H1 (cell line): ENCODE measurements around the gene GOLIM4. TPM values are rescaled to one million over a fixed set of nuclear protein-coding genes. Genes with fewer than 3 reads are reported as not detected.
"Not testable (repeated sequence)": the region's sequence is repeated elsewhere in the genome, so short reads cannot be mapped to it uniquely, and the experiment has no call there.

Experiments
- CTCF ChIA-PET: fragments of 300-600 bp; sonication (Branson Sonifier 250); formaldehyde crosslinking; loops from one replicate; lab custom pipeline; 2021; ENCODE audit not compliant: partially characterized antibody; lab: Charles Lee
- POLR2A ChIA-PET: fragments of 300-600 bp; sonication (Branson Sonifier 250); formaldehyde crosslinking; loops from one replicate; lab custom pipeline; 2021; ENCODE audit warnings: inconsistent platforms; ENCODE audit not compliant: partially characterized antibody; lab: Charles Lee
- DNase-seq, 2 experiments: peaks; one replicate each; pipeline versions ENCODE4 v3.0.0 to v3.0.0-alpha.2; 2010 to 2022; ENCODE audit warnings: low spot score in 2 of 2, low read depth in 1 of 2, mixed read lengths in 1 of 2
- FAIRE-seq: peaks from 2 replicates; lab custom pipeline; 2011; peaks lifted over from hg19 to GRCh38; lab: Jason Lieb, UNC
- H2AFZ ChIP-seq: 2 replicates; pipeline ENCODE4 v1.8.1; 2012; ENCODE audit warnings: low read length, inconsistent platforms
- H2AK5ac ChIP-seq: 2 replicates; pipeline ENCODE4 v1.6.1; 2013; ENCODE audit warnings: low read depth, low read length
- H2BK120ac ChIP-seq: replicated peaks from 2 replicates; pipeline ENCODE3; 2013; ENCODE audit warnings: low read depth, low read length, inconsistent platforms
- H2BK12ac ChIP-seq: 2 replicates; pipeline ENCODE4 v1.6.1; 2013; ENCODE audit warnings: low read depth, low read length
- H2BK15ac ChIP-seq: 2 replicates; pipeline ENCODE4 v1.6.1; 2013; ENCODE audit warnings: low read length
- H2BK20ac ChIP-seq: 2 replicates; pipeline ENCODE4 v1.6.1; 2013; ENCODE audit warnings: low read length
- H2BK5ac ChIP-seq: 2 replicates; pipeline ENCODE4 v1.6.1; 2013; ENCODE audit warnings: low read depth, low read length
- H3K14ac ChIP-seq: 2 replicates; pipeline ENCODE4 v1.6.1; 2013; ENCODE audit warnings: inconsistent platforms; ENCODE audit not compliant: insufficient read length
- H3K18ac ChIP-seq: 2 replicates; pipeline ENCODE4 v1.6.1; 2013; ENCODE audit warnings: low read length; ENCODE audit errors: extremely low read depth
- H3K23ac ChIP-seq: 2 replicates; pipeline ENCODE4 v1.6.1; 2013; ENCODE audit warnings: inconsistent platforms; ENCODE audit not compliant: insufficient read length
- H3K23me2 ChIP-seq: 2 replicates; pipeline ENCODE4 v1.6.1; 2013; ENCODE audit warnings: low read depth, low read length
- H3K27ac ChIP-seq: 2 replicates; pipeline ENCODE4 v1.6.1; 2011; ENCODE audit warnings: low read depth, low read length, inconsistent platforms
- H3K27me3 ChIP-seq, 4 experiments: replicated peaks in 1 of 4; 1 replicate in 1 of 4; 2 replicates in 3 of 4; pipeline versions ENCODE4 v1.6.1 to v1.8.1; 2011 to 2013; ENCODE audit warnings: low read length in 3 of 4, mild to moderate bottlenecking in 3 of 4, inconsistent platforms in 2 of 4, mixed read lengths in 2 of 4, moderate library complexity in 1 of 4; ENCODE audit not compliant: control insufficient read depth in 3 of 4, insufficient read depth in 3 of 4; ENCODE audit errors: extremely low read depth in 1 of 4
- H3K36me3 ChIP-seq, 4 experiments: 2 replicates each; pipeline versions ENCODE4 v1.6.1 to v1.8.1; 2011 to 2013; ENCODE audit warnings: mild to moderate bottlenecking in 4 of 4, low read length in 3 of 4, moderate library complexity in 2 of 4, control low read depth in 1 of 4, inconsistent platforms in 1 of 4; ENCODE audit not compliant: insufficient read depth in 4 of 4, control insufficient read depth in 2 of 4
- H3K4ac ChIP-seq: replicated peaks from 2 replicates; pipeline ENCODE3; 2013; ENCODE audit warnings: low read length, low read depth, mixed read lengths, inconsistent platforms; ENCODE audit not compliant: insufficient read length
- H3K4me1 ChIP-seq, 4 experiments: replicated peaks in 1 of 4; 1 replicate in 1 of 4; 2 replicates in 3 of 4; pipeline versions ENCODE4 v1.6.1 to v1.8.1; 2011 to 2013; ENCODE audit warnings: low read length in 3 of 4, inconsistent platforms in 2 of 4, mixed read lengths in 1 of 4; ENCODE audit not compliant: insufficient read depth in 4 of 4, control insufficient read depth in 3 of 4
- H3K4me2 ChIP-seq, 2 experiments: 2 replicates each; pipeline versions ENCODE4 v1.6.1 to v1.8.1; 2011 to 2013; ENCODE audit warnings: low read depth in 2 of 2, low read length in 2 of 2, control low read depth in 1 of 2, inconsistent platforms in 1 of 2, mild to moderate bottlenecking in 1 of 2; ENCODE audit not compliant: insufficient read depth in 1 of 2
- H3K4me3 ChIP-seq, 4 experiments: fragments of 200-600, 300-600 bp in 1 of 4; sonication (generic), shearing (Covaris generic), sonication (Bioruptor Twin) in 1 of 4; 2 replicates each; pipeline versions ENCODE4 v1.5.1 to v1.8.1; 2011 to 2016; ENCODE audit warnings: low read length in 4 of 4, low read depth in 3 of 4, control low read depth in 2 of 4, inconsistent platforms in 2 of 4, mild to moderate bottlenecking in 2 of 4, mixed read lengths in 1 of 4, moderate library complexity in 1 of 4; ENCODE audit not compliant: insufficient read depth in 2 of 4; ENCODE audit errors: extremely low read depth in 1 of 4
- H3K56ac ChIP-seq: replicated peaks from 2 replicates; pipeline ENCODE3; 2013; ENCODE audit warnings: low read depth, mild to moderate bottlenecking, mixed read lengths, low read length, inconsistent platforms; ENCODE audit not compliant: insufficient read length
- H3K79me1 ChIP-seq: 2 replicates; pipeline ENCODE4 v1.6.1; 2013; ENCODE audit warnings: low read depth, low read length, control low read depth
- H3K79me2 ChIP-seq, 2 experiments: 2 replicates each; pipeline versions ENCODE4 v1.6.1 to v1.8.1; 2012 to 2013; ENCODE audit warnings: low read length in 2 of 2, mild to moderate bottlenecking in 2 of 2, inconsistent platforms in 1 of 2; ENCODE audit not compliant: insufficient read depth in 2 of 2, control insufficient read depth in 1 of 2
- H3K9ac ChIP-seq, 4 experiments: replicated peaks in 1 of 4; 1 replicate in 1 of 4; 2 replicates in 3 of 4; pipeline versions ENCODE4 v1.6.1 to v1.8.1; 2011 to 2013; ENCODE audit warnings: low read depth in 3 of 4, low read length in 3 of 4, control low read depth in 2 of 4, mild to moderate bottlenecking in 2 of 4, moderate library complexity in 2 of 4, inconsistent platforms in 1 of 4; ENCODE audit errors: extremely low read depth in 1 of 4
- H3K9me3 ChIP-seq, 2 experiments: 2 replicates each; pipeline versions ENCODE4 v1.6.1 to v1.8.1; 2012 to 2013; ENCODE audit warnings: mild to moderate bottlenecking in 2 of 2, moderate library complexity in 2 of 2, control low read depth in 1 of 2, inconsistent platforms in 1 of 2, low read depth in 1 of 2, low read length in 1 of 2, mixed read lengths in 1 of 2; ENCODE audit not compliant: insufficient read depth in 2 of 2
- H4K20me1 ChIP-seq, 2 experiments: replicated peaks in 1 of 2; 2 replicates each; pipeline versions ENCODE3 to v1.8.1; 2011 to 2013; ENCODE audit warnings: inconsistent platforms in 2 of 2, low read length in 2 of 2, mild to moderate bottlenecking in 1 of 2; ENCODE audit not compliant: insufficient read depth in 2 of 2, control insufficient read depth in 1 of 2
- H4K5ac ChIP-seq: 2 replicates; pipeline ENCODE4 v1.6.1; 2013; ENCODE audit warnings: low read length, low read depth, mixed read lengths, inconsistent platforms; ENCODE audit not compliant: insufficient read length
- H4K8ac ChIP-seq: 2 replicates; pipeline ENCODE4 v1.8.0; 2013; ENCODE audit warnings: mild to moderate bottlenecking, moderate library complexity, low read length, inconsistent platforms; ENCODE audit not compliant: insufficient read depth; ENCODE audit errors: extremely low read depth
- H4K91ac ChIP-seq: replicated peaks from 2 replicates; pipeline ENCODE3; 2013; ENCODE audit warnings: low read length, mixed read lengths, inconsistent platforms; ENCODE audit not compliant: insufficient read length
- WGBS, 2 experiments: shearing (Covaris generic) in 1 of 2; methylation state at CpG; one replicate each; pipeline versions ENCODE4 v1.1.6 to v1.1.7; 2013 to 2015; ENCODE audit warnings: low lambda C conversion rate in 2 of 2, mixed read lengths in 2 of 2, inconsistent platforms in 1 of 2, low coverage in 1 of 2, missing lambda C conversion rate in 1 of 2; ENCODE audit not compliant: insufficient replicate concordance in 2 of 2, insufficient coverage in 1 of 2, insufficient read length in 1 of 2; ENCODE audit errors: extremely low coverage in 1 of 2, missing lambda C conversion rate in 1 of 2; 5-methylcytosine and 5-hydroxymethylcytosine counted together
- polyA plus RNA-seq, 7 experiments: library from polyadenylated mRNA; depleted of rRNA in 3 of 7; stranded (reverse) in 5 of 7; unstranded in 2 of 7; fragments of >200 nt in 5 of 7; fragments of 200-250 nt in 2 of 7; gene quantifications; 1 replicate in 5 of 7; 2 replicates in 1 of 7; 4 replicates in 1 of 7; pipeline versions ENCODE4 v1.2.1 to v1.2.3, GENCODE V29; 2011 to 2013; ENCODE audit warnings: missing spikeins in 2 of 7, mixed read lengths in 2 of 7
- total RNA-seq: library from RNA; stranded (reverse); fragmentation: NEBNext Ultra II Directional; extraction: Animal tissue kit (Norgen Biotek cat#: 25700); gene quantifications from 2 replicates; pipeline ENCODE4 v1.2.1, GENCODE V29; 2021

GOLIM4 gene
- total and polyA plus RNA-seq, 2 of the 8 experiments (the other 6 are each of a cell fraction or from before 2014, with no cell fraction given), result 5.6 to 29.7 TPM

GRCh38 chr3:168128463-168128862 lies 32.7 kb upstream of the GOLIM4 start:
- H3K14ac ChIP-seq, H4K20me1 ChIP-seq, H4K8ac ChIP-seq, FAIRE-seq, H2AK5ac ChIP-seq, H3K27ac ChIP-seq, H3K23ac ChIP-seq, H3K79me1 ChIP-seq, H4K5ac ChIP-seq, H3K9ac ChIP-seq, H3K4me3 ChIP-seq, H3K79me2 ChIP-seq, H3K36me3 ChIP-seq, H3K27me3 ChIP-seq, H3K23me2 ChIP-seq, H2BK5ac ChIP-seq, H2BK20ac ChIP-seq, H2BK12ac ChIP-seq, DNase-seq, H2AFZ ChIP-seq, POLR2A ChIA-PET, H3K56ac ChIP-seq, H3K4me1 ChIP-seq, H3K4ac ChIP-seq, H2BK120ac ChIP-seq, H4K91ac ChIP-seq, H3K4me2 ChIP-seq, H3K18ac ChIP-seq, H2BK15ac ChIP-seq: not testable (repeated sequence)
- WGBS, 2 experiments, result 94% methylated on average over 8 of the region's 8 CpGs; no CpG with 5 or more reads in 1 of the 2 experiments
- H3K9me3 ChIP-seq, result peaks cover 13 to 16% of the 10 kb centered on the region in 2 experiments
- CTCF ChIA-PET, result interaction anchor here (1.0 to 1.1 kb wide), 2 partner anchors 37 to 88 kb away, joined by 3 to 4 read pairs; no protein-coding TSS in a partner anchor
